ENCODE results near the gene TUBGCP3. TPM values are rescaled to one million over a fixed set of nuclear protein-coding genes. Genes with fewer than 3 reads are reported as not detected.

Gene TUBGCP3
- total and polyA plus RNA-seq, 2 experiments from 2014 or later, result 12.0 to 12.2 TPM

GRCh38 chr13:112531263-112531794 lies 56.6 kb downstream of the TUBGCP3 start:
- Histone ChIP-seq H3K27ac (no peak overlapping the region), H3K36me3 (ENCODE audit: low read depth) (no peaks in the 10 kb centered on the region), H3K4me3 (no peak overlapping the region), H3K79me2 (ENCODE audit: insufficient read depth) (no peaks in the 10 kb centered on the region), H3K9me2 (ENCODE audit: insufficient read depth) (no peaks in the 10 kb centered on the region), H3K4me1 (ENCODE audit: insufficient read depth) (no peaks in the 10 kb centered on the region), H3K27me3 (replicated peaks; ENCODE audit: insufficient read depth) (no peaks in the 10 kb centered on the region), H3K4me2 (ENCODE audit: unreplicated experiment) (no peak overlapping the region), H3F3A (ENCODE audit: insufficient read depth) (no peaks in the 10 kb centered on the region), H3K9ac (no peak overlapping the region), H2AFZ (no peak overlapping the region), H4K20me1 (ENCODE audit: insufficient read depth) (no peaks in the 10 kb centered on the region), H3K9me3 (ENCODE audit: low read depth) (no peaks in the 10 kb centered on the region)
- WGBS, 2 experiments (ENCODE audit: low coverage in 1 of 2, low lambda C conversion rate in 2 of 2, missing lambda C conversion rate in 2 of 2), result 94 to 95% methylated on average over 12 of the region's 12 CpGs
- in situ Hi-C loops (cut with MboI), result no loop called here
- TF ChIP-seq EZH2 (IDR thresholded peaks at IDR 0.05; ENCODE audit: insufficient read depth, poor library complexity, severe bottlenecking), result no peak
- no peak for TF ChIP-seq EZH2phosphoT487 (IDR thresholded peaks at IDR 0.05; ENCODE audit: insufficient read depth, low read depth)
- DNase-seq, result no peak

GRCh38 chr13:112530861-112531260 lies 57.1 kb downstream of the TUBGCP3 start:
- no peak overlapping the region for H2AFZ ChIP-seq
- H3K27me3 ChIP-seq (replicated peaks; ENCODE audit: insufficient read depth), result no peaks in the 10 kb centered on the region
- no peak overlapping the region for H3K4me2 ChIP-seq (ENCODE audit: unreplicated experiment)
- no peak overlapping the region for H3K4me3 ChIP-seq
- no peaks in the 10 kb centered on the region for H3K9me2 ChIP-seq (ENCODE audit: insufficient read depth)
- 41 to 53% methylated on average over 2 of the region's 2 CpGs for WGBS, 2 experiments (ENCODE audit: low coverage in 1 of 2, low lambda C conversion rate in 2 of 2, missing lambda C conversion rate in 2 of 2)
- TF ChIP-seq EZH2phosphoT487 (IDR thresholded peaks at IDR 0.05; ENCODE audit: insufficient read depth, low read depth), result no peak
- TF ChIP-seq EZH2 (IDR thresholded peaks at IDR 0.05; ENCODE audit: insufficient read depth, poor library complexity, severe bottlenecking), result no peak
- DNase-seq, result no peak
- H3K36me3 ChIP-seq (ENCODE audit: low read depth), result no peaks in the 10 kb centered on the region
- H3K4me1 ChIP-seq (ENCODE audit: insufficient read depth), result no peaks in the 10 kb centered on the region
- no peaks in the 10 kb centered on the region for H4K20me1 ChIP-seq (ENCODE audit: insufficient read depth)
- in situ Hi-C loops (cut with MboI), result no loop called here
- no peaks in the 10 kb centered on the region for H3K9me3 ChIP-seq (ENCODE audit: low read depth)
- H3F3A ChIP-seq (ENCODE audit: insufficient read depth), result no peaks in the 10 kb centered on the region
- no peak overlapping the region for H3K27ac ChIP-seq
- no peaks in the 10 kb centered on the region for H3K79me2 ChIP-seq (ENCODE audit: insufficient read depth)
- H3K9ac ChIP-seq, result no peak overlapping the region

GRCh38 chr13:112529216-112529615 lies 58.7 kb downstream of the TUBGCP3 start:
- Histone ChIP-seq H2AFZ (no peak overlapping the region), H3K9me3 (ENCODE audit: low read depth) (no peaks in the 10 kb centered on the region), H3K9ac (no peak overlapping the region), H3K79me2 (ENCODE audit: insufficient read depth) (no peaks in the 10 kb centered on the region), H3K27ac (no peak overlapping the region), H3K4me3 (no peak overlapping the region), H3K9me2 (ENCODE audit: insufficient read depth) (no peaks in the 10 kb centered on the region), H4K20me1 (ENCODE audit: insufficient read depth) (no peaks in the 10 kb centered on the region), H3K36me3 (ENCODE audit: low read depth) (no peaks in the 10 kb centered on the region), H3K27me3 (replicated peaks; ENCODE audit: insufficient read depth) (no peaks in the 10 kb centered on the region), H3F3A (ENCODE audit: insufficient read depth) (no peaks in the 10 kb centered on the region), H3K4me1 (ENCODE audit: insufficient read depth) (no peaks in the 10 kb centered on the region), H3K4me2 (ENCODE audit: unreplicated experiment) (no peak overlapping the region)
- no peak for DNase-seq
- TF ChIP-seq EZH2 (IDR thresholded peaks at IDR 0.05; ENCODE audit: insufficient read depth, poor library complexity, severe bottlenecking) (no peak), EZH2phosphoT487 (IDR thresholded peaks at IDR 0.05; ENCODE audit: insufficient read depth, low read depth) (no peak)
- WGBS, 2 experiments (ENCODE audit: low coverage in 1 of 2, low lambda C conversion rate in 2 of 2, missing lambda C conversion rate in 2 of 2), result 95 to 98% methylated on average over 8 of the region's 8 CpGs
- in situ Hi-C loops (cut with MboI), result no loop called here

GRCh38 chr13:112526146-112526853 lies 61.7 kb downstream of the TUBGCP3 start:
- Histone ChIP-seq H3K27me3 (replicated peaks; ENCODE audit: insufficient read depth) (no peaks in the 10 kb centered on the region), H4K20me1 (ENCODE audit: insufficient read depth) (no peaks in the 10 kb centered on the region), H3K4me2 (ENCODE audit: unreplicated experiment) (no peak overlapping the region), H2AFZ (no peak overlapping the region), H3F3A (ENCODE audit: insufficient read depth) (0 out of 2 replicates have a peak, but pooled peaks cover 4% of the 10 kb centered on the region), H3K9me3 (ENCODE audit: low read depth) (no peaks in the 10 kb centered on the region), H3K9ac (no peak overlapping the region), H3K4me3 (no peak overlapping the region), H3K27ac (no peak overlapping the region), H3K79me2 (ENCODE audit: insufficient read depth) (no peaks in the 10 kb centered on the region), H3K4me1 (ENCODE audit: insufficient read depth) (no peaks in the 10 kb centered on the region), H3K36me3 (ENCODE audit: low read depth) (no peaks in the 10 kb centered on the region), H3K9me2 (ENCODE audit: insufficient read depth) (no peaks in the 10 kb centered on the region)
- no peak for TF ChIP-seq EZH2 (IDR thresholded peaks at IDR 0.05; ENCODE audit: insufficient read depth, poor library complexity, severe bottlenecking)
- no peak for TF ChIP-seq EZH2phosphoT487 (IDR thresholded peaks at IDR 0.05; ENCODE audit: insufficient read depth, low read depth)
- no peak for DNase-seq
- WGBS, 2 experiments (ENCODE audit: low coverage in 1 of 2, low lambda C conversion rate in 2 of 2, missing lambda C conversion rate in 2 of 2), result 96 to 98% methylated on average over 8 to 9 of the region's 9 CpGs
- in situ Hi-C loops (cut with MboI), result no loop called here
